MM.1S (cell line): ENCODE results near the gene ALPK3.

ENCODE experiments used
- CTCF ChIP-seq: fragments of 300-600 bp; sonication (generic); IDR thresholded peaks from 2 replicates; pipeline ENCODE4 v1.5.1; 2016; ENCODE audit warnings: antibody characterized with exemption, low read length, mixed read lengths
- EZH2 ChIP-seq: fragments of 300-600 bp; sonication (generic); optimal IDR thresholded peaks from 2 replicates; pipeline ENCODE3; 2017; ENCODE audit warnings: low read depth, mild to moderate bottlenecking, antibody characterized with exemption, low read length, mixed read lengths

GRCh38 chr15:84904419-84904818 lies 87.3 kb downstream of the ALPK3 start:
- TF ChIP-seq EZH2 (no peak), CTCF (no peak)
